HUES64 (cell line): Measurements from ENCODE around the gene TLCD3B. TPM values are rescaled to one million over a fixed set of nuclear protein-coding genes. Genes with fewer than 3 reads are reported as not detected.

Source experiments
- H3K27ac ChIP-seq: 2 replicates; pipeline ENCODE4 v1.7.0; 2013; ENCODE audit warnings: low read depth, low read length, inconsistent platforms
- H3K27me3 ChIP-seq: 2 replicates; pipeline ENCODE4 v1.6.1; 2013; ENCODE audit warnings: mild to moderate bottlenecking, low read length; ENCODE audit not compliant: insufficient read depth
- H3K36me3 ChIP-seq: 2 replicates; pipeline ENCODE4 v1.6.1; 2013; ENCODE audit warnings: mild to moderate bottlenecking, low read length; ENCODE audit not compliant: insufficient read depth
- H3K4me1 ChIP-seq: 2 replicates; pipeline ENCODE4 v1.6.1; 2013; ENCODE audit warnings: mild to moderate bottlenecking, low read length, moderate library complexity; ENCODE audit not compliant: insufficient read depth
- H3K4me3 ChIP-seq: 2 replicates; pipeline ENCODE4 v1.5.1; 2013; ENCODE audit warnings: mild to moderate bottlenecking, low read length, moderate library complexity
- H3K9ac ChIP-seq: 2 replicates; pipeline ENCODE4 v1.6.1; 2013; ENCODE audit warnings: mild to moderate bottlenecking, low read depth, low read length
- H3K9me3 ChIP-seq: 2 replicates; pipeline ENCODE4 v1.6.1; 2013; ENCODE audit warnings: low read depth, low read length; ENCODE audit not compliant: insufficient read depth
- WGBS: fragments of 150-250, 120-280 bp; methylation state at CpG from one replicate; pipeline ENCODE4 v1.1.7; 2013; ENCODE audit warnings: missing lambda C conversion rate; 5-methylcytosine and 5-hydroxymethylcytosine counted together
- polyA plus RNA-seq, 2 experiments: library from polyadenylated mRNA; stranded (reverse); fragments of 50-300 nt; gene quantifications; one replicate each; pipeline ENCODE4 v1.2.3, GENCODE V29; 2013

The TLCD3B gene
- polyA plus RNA-seq (2013, experiment 1 of 2), result 16.0 TPM
- polyA plus RNA-seq (2013, experiment 2 of 2), result 20.7 TPM

- Histone ChIP-seq H3K4me3 (peak within 1 kb of the TSS; percentile 67), H3K27ac (no peak within 1 kb of the TSS), H3K9me3 (no peaks in the 10 kb centered on the region), H3K9ac (peak within 1 kb of the TSS; percentile 60), H3K4me1 (peaks cover 13% of the 10 kb centered on the region), H3K36me3 (no peaks in the 10 kb centered on the region; the same call in 1 of the 2 replicates), H3K27me3 (peaks cover 33% of the 10 kb centered on the region)
- WGBS, result under 1% methylated on average over 25 of the region's 27 CpGs
Observed at GRCh38 chr16:30030841-30031413, at the start of gene TLCD3B. TSS of gene TLCD3B (minus strand) at chr16:30031271. CDS start at chr16:30030527, 744 bp downstream.

GRCh38 chr16:30079480-30079879 is 48.4 kb upstream of the TLCD3B start:
- H3K36me3 ChIP-seq, result peaks cover 67% of the 10 kb centered on the region
- H3K4me3 ChIP-seq, result no peak overlapping the region
- no peak overlapping the region for H3K9ac ChIP-seq
- H3K27me3 ChIP-seq, result no peaks in the 10 kb centered on the region
- H3K4me1 ChIP-seq, result peaks cover 3% of the 10 kb centered on the region; the same call in 1 of the 2 replicates
- H3K9me3 ChIP-seq, result no peaks in the 10 kb centered on the region
- H3K27ac ChIP-seq, result no peak overlapping the region
- 95% methylated on average over 7 of the region's 7 CpGs for WGBS

- H3K36me3 ChIP-seq, result peaks cover 59% of the 10 kb centered on the region
- H3K27me3 ChIP-seq, result no peaks in the 10 kb centered on the region
- H3K4me3 ChIP-seq, result no peak overlapping the region
- no peak overlapping the region for H3K9ac ChIP-seq
- H3K27ac ChIP-seq, result no peak overlapping the region
- 97% methylated on average over 7 of the region's 7 CpGs for WGBS
- no peaks in the 10 kb centered on the region for H3K9me3 ChIP-seq
- H3K4me1 ChIP-seq, result peaks cover 3% of the 10 kb centered on the region; the same call in 1 of the 2 replicates
Observed at GRCh38 chr16:30078744-30079143, 47.7 kb upstream of the TLCD3B start.

GRCh38 chr16:30077656-30078055 is 46.6 kb upstream of the TLCD3B start:
- WGBS, result 94% methylated on average over 6 of the region's 6 CpGs
- no peak overlapping the region for H3K27ac ChIP-seq

GRCh38 chr16:30076276-30076791 is 45.3 kb upstream of the TLCD3B start:
- Histone ChIP-seq H3K9ac (peak overlapping the region; percentile 91), H3K36me3 (peaks cover 52% of the 10 kb centered on the region), H3K27me3 (no peaks in the 10 kb centered on the region), H3K4me1 (peaks cover 3% of the 10 kb centered on the region; the same call in 1 of the 2 replicates), H3K9me3 (no peaks in the 10 kb centered on the region), H3K27ac (peak overlapping the region; percentile 71), H3K4me3 (peak overlapping the region; percentile 99)
- WGBS, result 5% methylated on average over 33 of the region's 33 CpGs

More at GRCh38 chr16:30077656-30078055, 46.6 kb upstream of the TLCD3B start:
- Histone ChIP-seq H3K4me3 (0 out of 2 replicates have a peak overlapping the region, but pooled peaks have one; percentile 99), H3K36me3 (peaks cover 50% of the 10 kb centered on the region), H3K4me1 (peaks cover 3% of the 10 kb centered on the region; the same call in 1 of the 2 replicates), H3K9me3 (no peaks in the 10 kb centered on the region), H3K9ac (no peak overlapping the region), H3K27me3 (no peaks in the 10 kb centered on the region)

- 4% methylated on average over 67 of the region's 67 CpGs for WGBS
- peak within 1 kb of the TSS; percentile 71 for H3K27ac ChIP-seq
Observed at GRCh38 chr16:30075503-30076275, 44.6 kb upstream of the TLCD3B start, which contains the start of gene PPP4C. TSS of gene PPP4C (plus strand) at chr16:30075994. CDS start at chr16:30076378, 384 bp downstream.

GRCh38 chr16:30070490-30070889 is 39.4 kb upstream of the TLCD3B start:
- no peaks in the 10 kb centered on the region for H3K9me3 ChIP-seq
- H3K9ac ChIP-seq, result no peak overlapping the region
- peaks cover 60% of the 10 kb centered on the region for H3K36me3 ChIP-seq
- H3K27me3 ChIP-seq, result no peaks in the 10 kb centered on the region
- no peak overlapping the region for H3K4me3 ChIP-seq
- H3K4me1 ChIP-seq, result no peaks in the 10 kb centered on the region
- no peak overlapping the region for H3K27ac ChIP-seq

More at GRCh38 chr16:30075503-30076275, 44.6 kb upstream of the TLCD3B start, which contains the start of gene PPP4C:
- Histone ChIP-seq H3K36me3 (peaks cover 52% of the 10 kb centered on the region), H3K9ac (peak within 1 kb of the TSS; percentile 91), H3K9me3 (no peaks in the 10 kb centered on the region), H3K27me3 (no peaks in the 10 kb centered on the region), H3K4me1 (peaks cover 3% of the 10 kb centered on the region; the same call in 1 of the 2 replicates), H3K4me3 (peak within 1 kb of the TSS; percentile 99)

GRCh38 chr16:30069611-30070462 is 38.8 kb upstream of the TLCD3B start:
- peaks cover 60% of the 10 kb centered on the region for H3K36me3 ChIP-seq
- no peak overlapping the region for H3K4me3 ChIP-seq
- H3K27ac ChIP-seq, result no peak overlapping the region
- no peaks in the 10 kb centered on the region for H3K4me1 ChIP-seq
- no peaks in the 10 kb centered on the region for H3K27me3 ChIP-seq
- no peak overlapping the region for H3K9ac ChIP-seq
- 95% methylated on average over 31 of the region's 31 CpGs for WGBS
- H3K9me3 ChIP-seq, result no peaks in the 10 kb centered on the region

- no peaks in the 10 kb centered on the region for H3K27me3 ChIP-seq
- H3K9ac ChIP-seq, result no peak overlapping the region
- no peaks in the 10 kb centered on the region for H3K9me3 ChIP-seq
- no peak overlapping the region for H3K4me3 ChIP-seq
- no peaks in the 10 kb centered on the region for H3K4me1 ChIP-seq
- 94% methylated on average over 17 of the region's 17 CpGs for WGBS
- peaks cover 60% of the 10 kb centered on the region for H3K36me3 ChIP-seq
- no peak overlapping the region for H3K27ac ChIP-seq
Observed at GRCh38 chr16:30068750-30069610, 37.9 kb upstream of the TLCD3B start.

GRCh38 chr16:30068333-30068732 is 37.3 kb upstream of the TLCD3B start:
- 96% methylated on average over 8 of the region's 9 CpGs for WGBS

More at GRCh38 chr16:30068333-30068732, 37.3 kb upstream of the TLCD3B start:
- Histone ChIP-seq H3K9me3 (no peaks in the 10 kb centered on the region), H3K4me3 (no peak overlapping the region), H3K9ac (no peak overlapping the region), H3K27me3 (no peaks in the 10 kb centered on the region), H3K27ac (no peak overlapping the region), H3K4me1 (no peaks in the 10 kb centered on the region), H3K36me3 (peaks cover 60% of the 10 kb centered on the region)
